SU-DHL-6 (cell line): Measurements from ENCODE around the gene CTCF.

ENCODE experiments used
- H2AFZ ChIP-seq: fragments of 200-600 bp; sonication (generic); 2 replicates; pipeline ENCODE4 v1.6.1; 2014; ENCODE audit warnings: low read depth, mild to moderate bottlenecking, moderate library complexity, mixed read lengths, antibody characterized with exemption, low read length; ENCODE audit not compliant: severe bottlenecking
- H3F3A ChIP-seq: fragments of 200-600 bp; shearing (Covaris generic); 2 replicates; pipeline ENCODE4 v1.6.0; 2016; ENCODE audit warnings: antibody characterized with exemption, mild to moderate bottlenecking; ENCODE audit not compliant: insufficient read depth
- H3K27ac ChIP-seq: fragments of 200-600 bp; sonication (generic); 2 replicates; pipeline ENCODE4 v1.5.1; 2016; ENCODE audit warnings: low read depth, mild to moderate bottlenecking, low read length, moderate library complexity, mixed read lengths
- H3K27me3 ChIP-seq: fragments of 200-600 bp; sonication (generic), shearing (Covaris generic); 2 replicates; pipeline ENCODE4 v1.6.0; 2014; ENCODE audit warnings: mild to moderate bottlenecking, low read length
- H3K36me3 ChIP-seq: fragments of 200-600 bp; sonication (generic); 2 replicates; pipeline ENCODE4 v1.6.1; 2014; ENCODE audit warnings: mild to moderate bottlenecking, low read length, mixed read lengths
- H3K4me2 ChIP-seq: fragments of 300-600, 200-600 bp; shearing (Covaris generic), sonication (generic); 2 replicates; pipeline ENCODE4 v1.6.0; 2014; ENCODE audit warnings: low read length, low read depth, mild to moderate bottlenecking; ENCODE audit not compliant: poor library complexity, severe bottlenecking
- H3K4me3 ChIP-seq: fragments of 200-600 bp; sonication (generic); 2 replicates; pipeline ENCODE4 v1.5.1; 2014; ENCODE audit warnings: antibody characterized with exemption, low read length, mild to moderate bottlenecking, mixed read lengths; ENCODE audit not compliant: insufficient read depth, poor library complexity, severe bottlenecking
- H3K79me2 ChIP-seq: fragments of 200-600 bp; sonication (generic); 2 replicates; pipeline ENCODE4 v1.6.1; 2014; ENCODE audit warnings: mild to moderate bottlenecking, low read length, moderate library complexity; ENCODE audit not compliant: insufficient read depth
- H3K9ac ChIP-seq: fragments of 200-600 bp; sonication (generic); 2 replicates; pipeline ENCODE4 v1.7.0; 2014; ENCODE audit warnings: mild to moderate bottlenecking, low read length
- H3K9me2 ChIP-seq: fragments of 200-600 bp; sonication (generic); replicated peaks from 2 replicates; pipeline ENCODE4 v1.6.1; 2014; ENCODE audit warnings: low read length; ENCODE audit not compliant: insufficient read depth
- H3K9me3 ChIP-seq: fragments of 200-600 bp; sonication (generic); 2 replicates; pipeline ENCODE4 v1.6.1; 2014; ENCODE audit warnings: low read length, mixed read lengths; ENCODE audit not compliant: insufficient read depth
- H4K20me1 ChIP-seq: fragments of 200-600 bp; sonication (generic); 2 replicates; pipeline ENCODE4 v1.6.1; 2014; ENCODE audit warnings: low read depth, mild to moderate bottlenecking, antibody characterized with exemption, low read length, moderate library complexity, mixed read lengths
- CTCF ChIP-seq: fragments of 200-600 bp; sonication (generic); IDR thresholded peaks from one replicate; pipeline ENCODE4 v1.5.1; 2017; ENCODE audit warnings: antibody characterized with exemption, mild to moderate bottlenecking, low read length, moderate library complexity; ENCODE audit not compliant: insufficient read depth, poor library complexity, severe bottlenecking
- EZH2phosphoT487 ChIP-seq: fragments of 200-600 bp; sonication (generic), shearing (Covaris generic); conservative IDR thresholded peaks from 2 replicates; pipeline ENCODE4 v1.6.1; 2018; ENCODE audit warnings: mild to moderate bottlenecking, antibody characterized with exemption, low read length, moderate library complexity, mixed read lengths

The CTCF gene

GRCh38 chr16:67648764-67649407, 86.6 kb downstream of the CTCF start:
- Histone ChIP-seq H3K36me3 (no peaks in the 10 kb centered on the region), H3K4me2 (no peak overlapping the region), H3K79me2 (peaks cover 8% of the 10 kb centered on the region), H3K9me3 (no peaks in the 10 kb centered on the region), H3K27ac (no peak overlapping the region), H3K27me3 (no peaks in the 10 kb centered on the region), H3K9me2 (no peaks in the 10 kb centered on the region), H2AFZ (no peak overlapping the region), H4K20me1 (no peaks in the 10 kb centered on the region), H3K4me3 (no peak overlapping the region), H3F3A (peaks cover 1% of the 10 kb centered on the region), H3K9ac (no peak overlapping the region)
- TF ChIP-seq EZH2phosphoT487 (no peak), CTCF (no peak)

- Histone ChIP-seq H3K9me2 (no peaks in the 10 kb centered on the region), H3K27ac (no peak overlapping the region), H4K20me1 (no peaks in the 10 kb centered on the region), H2AFZ (no peak overlapping the region), H3K4me2 (no peak overlapping the region), H3K4me3 (no peak overlapping the region), H3K27me3 (no peaks in the 10 kb centered on the region), H3K9ac (no peak overlapping the region), H3K9me3 (no peaks in the 10 kb centered on the region), H3F3A (no peaks in the 10 kb centered on the region; the same call in 1 of the 2 replicates), H3K36me3 (no peaks in the 10 kb centered on the region), H3K79me2 (peaks cover 8% of the 10 kb centered on the region)
- TF ChIP-seq EZH2phosphoT487 (no peak), CTCF (no peak)
Measured at GRCh38 chr16:67649494-67649931, 87.2 kb downstream of the CTCF start.

- no peak overlapping the region for H3K4me2 ChIP-seq
- H3K9me3 ChIP-seq: no peaks in the 10 kb centered on the region
- peaks cover 2% of the 10 kb centered on the region; the same call in 1 of the 2 replicates for H3F3A ChIP-seq
- no peak overlapping the region for H3K9ac ChIP-seq
- H3K9me2 ChIP-seq: no peaks in the 10 kb centered on the region
- no peak overlapping the region for H3K4me3 ChIP-seq
- H4K20me1 ChIP-seq: no peaks in the 10 kb centered on the region
- H2AFZ ChIP-seq: no peak overlapping the region
- H3K79me2 ChIP-seq: peaks cover 8% of the 10 kb centered on the region
- no peak overlapping the region for H3K27ac ChIP-seq
- TF ChIP-seq EZH2phosphoT487: no peak
- TF ChIP-seq CTCF: no peak
- no peaks in the 10 kb centered on the region for H3K36me3 ChIP-seq
- H3K27me3 ChIP-seq: no peaks in the 10 kb centered on the region
Measured at GRCh38 chr16:67650023-67650422, 87.7 kb downstream of the CTCF start.
